ENCODE data around the gene CYP2U1.

Gene CYP2U1

DNA sequence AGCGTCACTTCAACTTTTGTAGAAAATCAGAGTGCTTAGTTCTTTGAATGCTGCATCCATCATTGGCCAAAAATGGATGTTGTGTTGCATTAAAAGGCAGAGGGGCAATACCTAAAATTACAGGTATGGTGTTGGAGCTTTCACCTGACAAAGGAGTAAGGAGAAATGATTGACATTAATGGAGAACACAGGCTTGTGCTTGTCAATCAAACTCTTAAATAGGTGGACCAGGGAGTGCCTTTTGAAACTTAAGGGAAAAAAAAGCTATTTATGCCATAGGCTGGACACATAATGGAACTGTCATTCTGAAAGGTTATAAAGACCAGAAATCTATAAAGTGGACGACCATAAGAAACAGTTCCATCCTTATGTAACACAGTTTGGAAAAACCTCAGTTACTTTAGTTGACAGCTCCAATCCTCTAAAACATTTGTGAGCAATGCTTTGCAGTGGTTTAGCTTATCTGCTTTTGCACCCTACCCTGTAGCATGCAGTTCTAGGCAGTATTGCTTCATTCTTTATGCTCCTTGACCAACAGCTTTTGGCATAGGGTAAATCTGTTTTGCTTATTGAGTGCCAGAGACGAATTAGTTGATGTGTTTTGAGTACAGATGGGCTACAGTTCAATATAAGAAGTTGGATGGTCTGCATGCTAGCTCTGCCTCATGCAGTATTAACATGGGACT is 60.7 kb downstream of the CYP2U1 start:
- POLR2A ChIA-PET: no interaction called here
- no peak for DNase-seq (ENCODE audit: extremely low spot score)
- TF ChIP-seq, protein P1, sequence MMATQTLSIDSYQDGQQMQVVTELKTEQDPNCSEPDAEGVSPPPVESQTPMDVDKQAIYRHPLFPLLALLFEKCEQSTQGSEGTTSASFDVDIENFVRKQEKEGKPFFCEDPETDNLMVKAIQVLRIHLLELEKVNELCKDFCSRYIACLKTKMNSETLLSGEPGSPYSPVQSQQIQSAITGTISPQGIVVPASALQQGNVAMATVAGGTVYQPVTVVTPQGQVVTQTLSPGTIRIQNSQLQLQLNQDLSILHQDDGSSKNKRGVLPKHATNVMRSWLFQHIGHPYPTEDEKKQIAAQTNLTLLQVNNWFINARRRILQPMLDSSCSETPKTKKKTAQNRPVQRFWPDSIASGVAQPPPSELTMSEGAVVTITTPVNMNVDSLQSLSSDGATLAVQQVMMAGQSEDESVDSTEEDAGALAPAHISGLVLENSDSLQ (IDR thresholded peaks at IDR 0.05): peak; percentile 88
- no peak for TF ChIP-seq SP1 (IDR thresholded peaks at IDR 0.05)
- CTCF ChIA-PET: interaction anchor here (0.6 kb wide), 1 partner anchor 27 kb away, joined by 3 read pairs; no protein-coding TSS in a partner anchor

DNA sequence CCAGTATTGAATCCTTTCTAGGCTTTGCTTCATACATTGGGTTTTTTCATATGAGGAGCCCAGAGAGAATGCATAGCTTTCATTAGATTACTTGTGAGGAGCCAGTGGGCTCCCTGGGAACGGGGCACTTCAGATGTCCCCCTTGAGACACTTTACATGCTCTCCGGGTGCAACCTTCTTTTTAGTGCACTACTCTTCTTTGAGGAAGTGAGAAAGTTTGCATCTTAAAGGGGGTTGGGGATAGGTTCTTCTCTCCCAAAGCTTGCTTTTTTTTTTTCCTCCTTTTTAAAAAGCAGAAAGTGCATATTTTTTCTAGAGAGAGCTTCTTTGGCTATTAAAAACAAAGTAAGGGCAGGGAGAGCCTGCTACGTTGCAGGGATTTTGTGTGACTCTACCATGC is 62.6 kb downstream of the CYP2U1 start:
- CTCF ChIA-PET: no interaction called here
- DNase-seq (ENCODE audit: extremely low spot score): no peak
- TF ChIP-seq FOXM1 (IDR thresholded peaks at IDR 0.05; ENCODE audit: borderline replicate concordance) (no peak), SP1 (IDR thresholded peaks at IDR 0.05) (no peak), BHLHE40 (IDR thresholded peaks at IDR 0.05; ENCODE audit: borderline replicate concordance) (no peak), FOXA1 (IDR thresholded peaks at IDR 0.05) (no peak), SUZ12 (IDR thresholded peaks at IDR 0.05) (no peak), ELF4 (IDR thresholded peaks at IDR 0.05) (no peak), LEF1 (IDR thresholded peaks at IDR 0.05; ENCODE audit: borderline replicate concordance) (no peak), TARDBP (IDR thresholded peaks at IDR 0.05) (no peak), HDGF (IDR thresholded peaks at IDR 0.05; ENCODE audit: borderline replicate concordance) (no peak), NFRKB (IDR thresholded peaks at IDR 0.05) (no peak), FOXK2 (IDR thresholded peaks at IDR 0.05) (no peak), ZNF384 (IDR thresholded peaks at IDR 0.05) (no peak), L3MBTL2 (conservative IDR thresholded peaks at IDR 0.05) (no peak), CTBP1 (IDR thresholded peaks at IDR 0.05; ENCODE audit: borderline replicate concordance) (no peak), ARNT (IDR thresholded peaks at IDR 0.05) (no peak)
- TF ChIP-seq, protein P1 (IDR thresholded peaks at IDR 0.05): no peak
- POLR2A ChIA-PET: no interaction called here

DNA sequence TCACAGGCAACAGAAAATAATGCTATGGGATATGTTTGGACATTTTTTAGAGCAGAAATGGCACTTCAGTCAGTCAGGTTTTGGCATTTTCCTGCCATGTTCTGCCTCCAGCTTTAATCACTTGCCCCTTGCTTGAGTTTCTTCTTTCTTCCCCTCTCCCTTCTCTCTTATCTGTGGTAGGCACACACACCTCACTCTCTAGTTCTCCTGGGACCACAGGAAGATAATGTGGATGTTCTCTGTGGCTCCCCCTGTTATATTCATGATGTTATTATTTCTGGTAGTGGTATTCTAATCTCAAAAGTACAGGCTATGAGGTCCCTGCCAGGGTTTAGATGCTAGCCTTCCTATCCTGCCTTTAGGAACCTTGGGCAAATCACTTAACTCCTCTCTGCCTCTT is 63.5 kb downstream of the CYP2U1 start:
- no peak for DNase-seq (ENCODE audit: extremely low spot score)
- TF ChIP-seq SP1 (IDR thresholded peaks at IDR 0.05) (no peak), ELF4 (IDR thresholded peaks at IDR 0.05) (no peak), FOXA1 (IDR thresholded peaks at IDR 0.05) (no peak), SUZ12 (IDR thresholded peaks at IDR 0.05) (no peak), ARNT (IDR thresholded peaks at IDR 0.05) (no peak), LEF1 (IDR thresholded peaks at IDR 0.05; ENCODE audit: borderline replicate concordance) (no peak), L3MBTL2 (conservative IDR thresholded peaks at IDR 0.05) (no peak), TARDBP (IDR thresholded peaks at IDR 0.05) (no peak), HDGF (IDR thresholded peaks at IDR 0.05; ENCODE audit: borderline replicate concordance) (no peak), CTBP1 (IDR thresholded peaks at IDR 0.05; ENCODE audit: borderline replicate concordance) (no peak), FOXK2 (IDR thresholded peaks at IDR 0.05) (no peak), NFRKB (IDR thresholded peaks at IDR 0.05) (no peak), ZNF384 (IDR thresholded peaks at IDR 0.05) (no peak), BHLHE40 (IDR thresholded peaks at IDR 0.05; ENCODE audit: borderline replicate concordance) (no peak), FOXM1 (IDR thresholded peaks at IDR 0.05; ENCODE audit: borderline replicate concordance) (no peak)
- TF ChIP-seq, protein P1 (IDR thresholded peaks at IDR 0.05): no peak
- CTCF ChIA-PET: no interaction called here
- POLR2A ChIA-PET: interaction anchor here (0.8 kb wide), 1 partner anchor 172 kb away, joined by 3 read pairs; no protein-coding TSS in a partner anchor

DNA sequence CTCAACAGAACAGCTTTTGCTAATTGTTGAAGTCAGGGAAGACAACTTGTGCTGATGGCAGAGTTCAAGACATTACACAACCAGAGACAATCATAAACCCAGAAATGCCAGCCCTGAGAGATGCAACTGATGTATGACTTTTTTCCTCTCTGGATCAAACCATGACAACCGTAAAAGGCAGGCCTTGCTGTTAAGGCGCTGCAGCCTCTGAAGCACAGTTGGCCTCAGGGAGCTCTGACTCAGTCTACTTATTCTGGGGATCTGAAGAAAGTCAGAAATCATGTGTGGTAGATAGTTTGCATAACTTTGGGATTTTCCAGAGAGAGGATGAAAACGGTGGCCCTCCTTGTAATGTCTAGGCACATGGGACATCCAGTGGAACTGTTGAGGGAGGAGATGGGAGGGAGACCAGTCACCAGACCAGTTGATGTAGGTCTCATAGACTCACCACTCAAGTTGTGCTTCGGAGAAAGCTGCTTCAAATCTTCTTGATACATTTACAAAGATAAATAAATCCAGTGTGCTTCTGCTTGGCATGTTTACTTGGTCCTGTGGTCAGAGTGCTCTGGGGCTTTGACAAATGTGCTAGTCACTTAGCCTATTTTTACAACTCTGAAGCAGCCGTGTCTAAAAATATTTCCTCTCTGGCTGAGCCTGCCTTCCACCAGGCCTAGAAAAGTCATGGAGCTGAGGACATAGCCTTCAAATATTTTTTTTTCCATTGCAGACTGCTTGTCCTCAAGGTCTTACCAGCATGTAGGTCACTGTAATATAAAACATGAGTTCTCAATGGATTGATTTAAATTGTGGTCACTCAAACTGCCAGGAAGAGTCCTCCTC is 65.8 kb downstream of the CYP2U1 start:
- TF ChIP-seq LEF1 (IDR thresholded peaks at IDR 0.05; ENCODE audit: borderline replicate concordance) (no peak), FOXM1 (IDR thresholded peaks at IDR 0.05; ENCODE audit: borderline replicate concordance) (no peak)
- TF ChIP-seq, protein P1 (IDR thresholded peaks at IDR 0.05): no peak
- no peak for DNase-seq (ENCODE audit: extremely low spot score)
- ChIA-PET CTCF (no interaction called here), POLR2A (no interaction called here)

DNA sequence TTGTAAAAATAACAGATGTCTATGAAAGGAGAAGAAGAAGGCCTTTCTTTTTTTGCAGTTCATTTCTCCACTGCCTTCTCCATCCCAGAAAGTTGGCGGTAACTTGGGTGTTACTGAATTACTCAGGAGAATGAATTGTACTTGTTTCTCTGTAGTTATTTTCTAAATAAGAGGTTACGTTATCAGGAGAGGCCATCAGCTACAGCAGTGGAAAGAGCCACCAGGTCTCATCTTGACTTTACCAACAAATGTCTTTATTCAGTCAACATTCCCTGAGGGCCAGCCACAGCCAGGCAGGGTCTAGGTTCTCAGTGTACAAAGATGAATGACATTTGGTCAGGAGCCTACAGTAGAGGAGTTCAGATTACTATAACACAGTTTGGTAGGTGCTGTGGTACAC is 66.4 kb downstream of the CYP2U1 start:
- no peak for TF ChIP-seq CTBP1 (IDR thresholded peaks at IDR 0.05; ENCODE audit: borderline replicate concordance)
- TF ChIP-seq, protein P1 (IDR thresholded peaks at IDR 0.05): no peak
- TF ChIP-seq BHLHE40 (IDR thresholded peaks at IDR 0.05; ENCODE audit: borderline replicate concordance): no peak
- TF ChIP-seq L3MBTL2 (conservative IDR thresholded peaks at IDR 0.05): no peak
- no peak for TF ChIP-seq LEF1 (IDR thresholded peaks at IDR 0.05; ENCODE audit: borderline replicate concordance)
- TF ChIP-seq SUZ12 (IDR thresholded peaks at IDR 0.05): no peak
- no peak for TF ChIP-seq FOXK2 (IDR thresholded peaks at IDR 0.05)
- no peak for TF ChIP-seq ZNF384 (IDR thresholded peaks at IDR 0.05)
- CTCF ChIA-PET: no interaction called here
- no peak for DNase-seq (ENCODE audit: extremely low spot score)
- POLR2A ChIA-PET: no interaction called here
